Mammary epithelial cell (primary cell): ENCODE measurements around the gene TTYH1.

ENCODE experiments used
- CTCF ChIP-seq, 2 donors: IDR thresholded peaks in 1 of 2; conservative IDR thresholded peaks in 1 of 2; 2 replicates each; pipeline ENCODE4 v1.5.1; 2011 to 2012; ENCODE audit warnings: inconsistent platforms in 2 of 2, low read length in 2 of 2, mild to moderate bottlenecking in 2 of 2, control low read depth in 1 of 2, low read depth in 1 of 2; ENCODE audit not compliant: insufficient read depth in 1 of 2; ENCODE audit errors: extremely low read depth in 1 of 2
- EZH2 ChIP-seq: IDR thresholded peaks from 2 replicates; pipeline ENCODE4 v1.6.1; 2012; ENCODE audit warnings: low read length, inconsistent platforms, borderline replicate concordance

DNA sequence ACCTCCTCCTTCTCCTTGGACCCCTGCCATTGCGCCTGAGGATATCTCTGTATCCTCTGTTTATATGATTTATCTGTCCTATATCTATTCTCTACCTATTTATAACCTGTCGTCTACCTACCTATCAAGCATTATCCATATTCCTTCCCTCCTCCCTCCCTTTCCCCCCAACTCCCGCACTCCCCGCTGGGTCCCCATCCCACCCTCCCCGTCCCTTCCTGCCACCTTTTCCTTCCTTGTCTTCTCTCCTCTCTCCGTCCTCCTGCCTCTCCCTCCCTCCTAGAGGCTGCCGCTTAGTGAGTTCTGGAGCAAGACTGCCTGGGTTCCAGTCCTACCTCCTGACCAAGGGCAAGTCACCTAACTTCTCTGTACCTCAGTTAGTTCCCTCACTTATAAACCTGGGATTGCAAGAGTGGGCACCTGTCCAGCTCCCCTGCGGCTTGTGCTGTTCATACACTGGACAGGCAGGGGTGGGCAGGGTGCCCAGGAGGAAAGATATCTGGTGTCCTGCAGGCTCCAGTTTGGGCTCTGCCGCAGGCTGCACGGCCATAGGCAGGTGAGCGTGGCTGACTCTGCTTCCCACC lies 16.1 kb downstream of the TTYH1 start:
- TF ChIP-seq CTCF (conservative IDR thresholded peaks at IDR 0.05 in 1 of 2, IDR thresholded peaks at IDR 0.05 in 1 of 2; ENCODE audit: extremely low read depth in 1 of 2, insufficient read depth in 1 of 2, low read depth in 1 of 2, low read length in 2 of 2) (no peak), EZH2 (no peak)
